ENCODE data around the gene FAM3A.

DNA sequence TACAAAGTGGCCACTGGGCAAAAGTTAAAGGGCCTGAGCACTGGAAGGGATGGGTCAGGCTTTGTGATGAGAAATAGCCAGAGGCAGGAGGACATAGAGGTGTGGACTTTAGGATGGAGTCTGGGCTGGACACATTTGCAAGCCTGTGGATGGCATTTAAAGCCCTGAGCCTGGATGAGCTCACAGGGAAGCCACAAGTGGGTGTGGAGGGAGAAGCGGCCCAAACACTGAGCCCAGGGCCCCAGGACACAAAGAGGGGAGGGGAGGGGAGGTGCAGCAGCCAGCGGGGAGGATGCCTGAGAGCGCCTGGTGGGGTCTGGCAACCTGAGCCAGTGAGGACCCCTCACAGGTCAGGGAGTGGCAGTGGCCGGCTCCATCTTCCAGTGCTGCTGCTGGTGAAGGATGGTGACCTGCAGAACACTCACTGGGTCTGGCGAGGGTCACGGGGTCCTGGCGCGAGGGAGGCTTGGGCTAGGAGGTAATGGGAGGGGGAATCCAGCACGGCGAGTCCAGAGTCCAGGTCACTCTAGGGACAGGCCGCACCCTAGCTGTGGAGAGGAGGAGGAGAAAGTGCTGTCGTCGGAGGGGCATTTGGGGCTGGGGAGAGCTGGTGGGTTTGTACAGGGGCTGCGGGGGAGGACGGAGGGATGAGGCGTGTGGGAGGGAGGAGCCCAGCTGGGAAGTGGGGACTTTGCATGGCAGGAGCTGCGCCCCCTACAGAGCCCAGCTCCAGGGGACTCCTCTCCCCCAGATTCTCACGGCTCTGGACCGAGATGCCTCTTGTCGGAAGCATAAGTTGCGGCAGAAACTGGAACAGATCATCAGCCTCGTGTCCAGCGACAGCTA lies 44.0 kb downstream of the FAM3A start:
- TF ChIP-seq, protein P1, sequence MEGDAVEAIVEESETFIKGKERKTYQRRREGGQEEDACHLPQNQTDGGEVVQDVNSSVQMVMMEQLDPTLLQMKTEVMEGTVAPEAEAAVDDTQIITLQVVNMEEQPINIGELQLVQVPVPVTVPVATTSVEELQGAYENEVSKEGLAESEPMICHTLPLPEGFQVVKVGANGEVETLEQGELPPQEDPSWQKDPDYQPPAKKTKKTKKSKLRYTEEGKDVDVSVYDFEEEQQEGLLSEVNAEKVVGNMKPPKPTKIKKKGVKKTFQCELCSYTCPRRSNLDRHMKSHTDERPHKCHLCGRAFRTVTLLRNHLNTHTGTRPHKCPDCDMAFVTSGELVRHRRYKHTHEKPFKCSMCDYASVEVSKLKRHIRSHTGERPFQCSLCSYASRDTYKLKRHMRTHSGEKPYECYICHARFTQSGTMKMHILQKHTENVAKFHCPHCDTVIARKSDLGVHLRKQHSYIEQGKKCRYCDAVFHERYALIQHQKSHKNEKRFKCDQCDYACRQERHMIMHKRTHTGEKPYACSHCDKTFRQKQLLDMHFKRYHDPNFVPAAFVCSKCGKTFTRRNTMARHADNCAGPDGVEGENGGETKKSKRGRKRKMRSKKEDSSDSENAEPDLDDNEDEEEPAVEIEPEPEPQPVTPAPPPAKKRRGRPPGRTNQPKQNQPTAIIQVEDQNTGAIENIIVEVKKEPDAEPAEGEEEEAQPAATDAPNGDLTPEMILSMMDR (IDR thresholded peaks at IDR 0.05; ENCODE audit: low read depth, low read length) = no peak
- TF ChIP-seq POLR2A (IDR thresholded peaks at IDR 0.05; ENCODE audit: extremely low read depth, insufficient read length) = no peak
- no peak for TF ChIP-seq MYC (IDR thresholded peaks at IDR 0.05; ENCODE audit: low read depth, low read length)
